HepG2 (cell line): ENCODE measurements around the gene PDPK1. TPM values are rescaled to one million over a fixed set of nuclear protein-coding genes. Genes with fewer than 3 reads are reported as not detected.
"Not testable (repeated sequence)": the region's sequence is repeated elsewhere in the genome, so short reads cannot be mapped to it uniquely, and the experiment has no call there.

ENCODE experiments used
- ATAC-seq: fragments of 200-7000 bp; cut with Tn5 transposase; 3 replicates; pipeline ENCODE4 v1.9.1; 2020; ENCODE audit warnings: mild to moderate bottlenecking, moderate library complexity
- BruUV-seq: library from RNA; stranded (reverse); fragments of 400-500 nt; replicated peaks from 2 replicates; lab custom pipeline; 2021; lab: Mats Ljungman, UMichigan
- CTCF ChIA-PET: fragments of 300-600 bp; formaldehyde crosslinking; extraction: SDS; loops from one replicate; lab custom pipeline; 2021; ENCODE audit warnings: low total read pairs, inconsistent platforms, low intra/inter-chr PET ratio; lab: Yijun Ruan, JAX
- POLR2A ChIA-PET: fragments of 350-600 bp; sonication (Branson Sonifier 250); formaldehyde crosslinking; loops from one replicate; lab custom pipeline; 2020; ENCODE audit warnings: antibody characterized with exemption, inconsistent platforms; lab: Yijun Ruan, JAX
- DNase-seq: peaks from one replicate; pipeline ENCODE4 v3.0.0-alpha.2; 2015; ENCODE audit warnings: low spot score
- FAIRE-seq: peaks from 3 replicates; lab custom pipeline; 2011; peaks lifted over from hg19 to GRCh38; lab: Jason Lieb, UNC
- H2AFZ ChIP-seq: one replicate; pipeline ENCODE4 v1.6.1; 2011; ENCODE audit warnings: low read length, inconsistent platforms
- H3K27ac ChIP-seq: fragments of 300-600 bp; 3 replicates; pipeline ENCODE4 v1.8.0; 2011; ENCODE audit warnings: mixed run types, mild to moderate bottlenecking, mixed read lengths, low read length, inconsistent platforms; ENCODE audit not compliant: insufficient read depth; ENCODE audit errors: extremely low read length
- H3K27me3 ChIP-seq, 2 experiments: fragments of 200-600 bp in 1 of 2; 2 replicates in 1 of 2; 3 replicates in 1 of 2; pipeline versions ENCODE4 v1.6.0 to v1.8.0; 2011; ENCODE audit warnings: low read length in 2 of 2, mild to moderate bottlenecking in 2 of 2, moderate library complexity in 2 of 2, inconsistent platforms in 1 of 2; ENCODE audit not compliant: insufficient read depth in 2 of 2, control insufficient read depth in 1 of 2
- H3K36me3 ChIP-seq, 2 experiments: fragments of 200-600 bp in 1 of 2; replicated peaks in 1 of 2; 2 replicates in 1 of 2; 3 replicates in 1 of 2; pipeline versions ENCODE4 v1.5.1 to v1.8.0; 2011; ENCODE audit warnings: low read length in 2 of 2, inconsistent platforms in 1 of 2; ENCODE audit not compliant: insufficient read depth in 2 of 2, control insufficient read depth in 1 of 2
- H3K4me1 ChIP-seq: 2 replicates; pipeline ENCODE4 v1.5.1; 2012; ENCODE audit warnings: low read length, inconsistent platforms; ENCODE audit not compliant: insufficient read depth
- H3K4me2 ChIP-seq: 2 replicates; pipeline ENCODE4 v1.6.0; 2011; ENCODE audit warnings: low read depth, low read length, inconsistent platforms
- H3K4me3 ChIP-seq, 3 experiments: fragments of 200-600 bp in 1 of 3; sonication (generic), shearing (Covaris generic) in 1 of 3; replicated peaks in 1 of 3; 2 replicates each; pipeline ENCODE4 v1.5.1; 2011 to 2016; ENCODE audit warnings: low read length in 3 of 3, inconsistent platforms in 2 of 3, low read depth in 2 of 3, mild to moderate bottlenecking in 2 of 3, control low read depth in 1 of 3, mixed read lengths in 1 of 3; ENCODE audit not compliant: insufficient read depth in 1 of 3
- H3K79me2 ChIP-seq: one replicate; pipeline ENCODE4 v1.6.1; 2011; ENCODE audit warnings: low read length, inconsistent platforms; ENCODE audit not compliant: insufficient read depth
- H3K9ac ChIP-seq: 2 replicates; pipeline ENCODE4 v1.6.0; 2011; ENCODE audit warnings: mild to moderate bottlenecking, low read depth, low read length, inconsistent platforms; ENCODE audit not compliant: insufficient read depth
- H3K9me3 ChIP-seq: 2 replicates; pipeline ENCODE4 v1.5.1; 2012; ENCODE audit warnings: mild to moderate bottlenecking, low read length
- H4K20me1 ChIP-seq: 2 replicates; pipeline ENCODE4 v1.6.0; 2011; ENCODE audit warnings: inconsistent platforms, mild to moderate bottlenecking, low read length, moderate library complexity; ENCODE audit not compliant: insufficient read depth
- STAG1 ChIP-seq: sonication (generic); formaldehyde crosslinking; IDR thresholded peaks from 2 replicates; pipeline ENCODE4 v1.4.0; 2020; ENCODE audit warnings: missing genetic modification reagents
- WGBS: methylation state at CpG from one replicate; pipeline ENCODE4 v1.1.6; 2017; ENCODE audit warnings: low lambda C conversion rate; 5-methylcytosine and 5-hydroxymethylcytosine counted together
- in situ Hi-C: cut with HindIII; loops from 2 replicates; pipeline ENCODE4 v1.10.0; 2017; ENCODE audit warnings: low pct_unique_long_range_greater_than_20kb; ENCODE audit not compliant: extremely low pct_ligation_motif_present
- intact Hi-C: fragments of 100-400 bp; cut with micrococcal nuclease; formaldehyde crosslinking; loops from one replicate; pipeline ENCODE4 v1.10.0; 2022; ENCODE audit not compliant: unreplicated experiment
- polyA plus RNA-seq, 8 experiments: library from polyadenylated mRNA; depleted of rRNA in 3 of 8; stranded (reverse) in 7 of 8; unstranded in 1 of 8; fragments of >200 nt; fragmentation: Illumina TruSeq in 4 of 8; extraction: Trizol in 4 of 8; gene quantifications; 2 replicates each; pipeline versions ENCODE4 v1.2.1 to v1.2.3, GENCODE V29; 2011 to 2016; ENCODE audit warnings: low read depth in 4 of 8, missing spikeins in 1 of 8, mixed read lengths in 1 of 8; ENCODE audit not compliant: insufficient read depth in 1 of 8
- total RNA-seq, 5 experiments: library from RNA; depleted of rRNA; stranded (reverse); fragments of >200 nt; fragmentation: Illumina TruSeq; extraction: Trizol; gene quantifications; 2 replicates each; pipeline ENCODE4 v1.2.3, GENCODE V29; 2016; ENCODE audit warnings: low read depth in 1 of 5

PDPK1 gene
- total and polyA plus RNA-seq, 2 of the 13 experiments (the other 11 are each of a cell fraction or from before 2014, with no cell fraction given) = 59.6 to 129 TPM

GRCh38 chr16:2639071-2639721 lies 101.4 kb downstream of the PDPK1 start:
- POLR2A ChIA-PET, CTCF ChIA-PET: not testable (repeated sequence)

GRCh38 chr16:2639722-2640072 lies 101.9 kb downstream of the PDPK1 start:
- H4K20me1 ChIP-seq, CTCF ChIA-PET, H3K4me2 ChIP-seq, in situ Hi-C loops, H3K27ac ChIP-seq, DNase-seq, H3K9me3 ChIP-seq, H3K9ac ChIP-seq, H3K36me3 ChIP-seq, intact Hi-C loops, POLR2A ChIA-PET, H2AFZ ChIP-seq, FAIRE-seq, H3K4me3 ChIP-seq, H3K27me3 ChIP-seq, BruUV-seq, H3K79me2 ChIP-seq, ATAC-seq, H3K4me1 ChIP-seq: not testable (repeated sequence)
- 96% methylated on average over 8 of the region's 9 CpGs for WGBS

More at GRCh38 chr16:2639071-2639721, 101.4 kb downstream of the PDPK1 start:
- H3K4me3 ChIP-seq, H3K4me2 ChIP-seq, H3K27me3 ChIP-seq, H3K4me1 ChIP-seq, DNase-seq, H3K79me2 ChIP-seq, H3K9me3 ChIP-seq, H3K36me3 ChIP-seq, in situ Hi-C loops, H2AFZ ChIP-seq, BruUV-seq, intact Hi-C loops, H3K9ac ChIP-seq, H4K20me1 ChIP-seq, H3K27ac ChIP-seq: not testable (repeated sequence)
- peak; percentile 18 for FAIRE-seq
- TF ChIP-seq STAG1 = peak; percentile 59
- peak; percentile 84 for ATAC-seq
- WGBS = 100% methylated on average over 1 of the region's 12 CpGs

DNA sequence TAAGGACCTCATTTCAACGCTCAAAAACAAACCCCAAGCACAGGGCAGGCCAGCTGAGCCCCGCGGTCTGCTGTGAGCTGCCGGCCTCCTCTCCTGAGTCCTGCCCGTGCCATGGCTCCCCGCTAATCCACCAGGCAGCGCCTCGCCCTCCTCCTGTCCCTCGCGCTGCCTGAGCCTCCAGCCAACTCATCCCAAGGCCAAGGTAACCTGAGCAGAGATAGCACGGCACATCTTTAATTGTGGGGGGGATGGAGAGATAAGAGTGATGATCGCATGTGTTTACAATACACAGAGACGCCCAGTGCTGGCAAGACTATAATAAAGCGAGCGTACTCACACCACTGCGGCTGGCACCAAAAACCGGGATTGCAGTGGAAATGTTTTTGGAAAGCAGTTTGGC lies 104.7 kb downstream of the PDPK1 start:
- H3K79me2 ChIP-seq, H3K4me1 ChIP-seq, ATAC-seq, H3K9ac ChIP-seq, FAIRE-seq, CTCF ChIA-PET, H3K4me2 ChIP-seq, BruUV-seq, H3K27me3 ChIP-seq, H3K9me3 ChIP-seq, H3K36me3 ChIP-seq, H4K20me1 ChIP-seq, H2AFZ ChIP-seq, POLR2A ChIA-PET, DNase-seq, in situ Hi-C loops, intact Hi-C loops, H3K27ac ChIP-seq, H3K4me3 ChIP-seq: not testable (repeated sequence)
- WGBS = no CpG with 5 or more reads among the region's 17 CpGs

GRCh38 chr16:2644754-2645453 lies 107.1 kb downstream of the PDPK1 start:
- BruUV-seq, intact Hi-C loops, H3K27ac ChIP-seq, DNase-seq, POLR2A ChIA-PET, in situ Hi-C loops, CTCF ChIA-PET, H3K36me3 ChIP-seq, ATAC-seq, H3K9ac ChIP-seq, H3K9me3 ChIP-seq, H3K27me3 ChIP-seq, H4K20me1 ChIP-seq, H3K4me3 ChIP-seq, H3K4me2 ChIP-seq, FAIRE-seq, H2AFZ ChIP-seq: not testable (repeated sequence)
- WGBS = no CpG with 5 or more reads among the region's 12 CpGs
- Histone ChIP-seq H3K79me2 (peaks cover 20% of the 10 kb centered on the region), H3K4me1 (peaks cover 21% of the 10 kb centered on the region)
